NCI-H510A (cell line): Measurements from ENCODE around the gene VWA5B1.
"Not testable (repeated sequence)": the region's sequence is repeated elsewhere in the genome, so short reads cannot be mapped to it uniquely, and the experiment has no call there.

Experiments
- DNase-seq: peaks from one replicate; lab custom pipeline; 2025; lab: John Stamatoyannopoulos, UW

VWA5B1 gene

GRCh38 chr1:20279509-20279908 is 11.2 kb upstream of the VWA5B1 start:
- no peak for DNase-seq

- DNase-seq, result no peak
Measured at GRCh38 chr1:20280341-20280740, 10.3 kb upstream of the VWA5B1 start.

- no peak for DNase-seq
Measured at GRCh38 chr1:20280906-20281305, 9.8 kb upstream of the VWA5B1 start.

GRCh38 chr1:20281801-20282200 is 8.9 kb upstream of the VWA5B1 start:
- no peak for DNase-seq

GRCh38 chr1:20282533-20282932 is 8.1 kb upstream of the VWA5B1 start:
- no peak for DNase-seq

- DNase-seq, result no peak
Measured at GRCh38 chr1:20284046-20284445, 6.6 kb upstream of the VWA5B1 start.

GRCh38 chr1:20284625-20285024 is 6.0 kb upstream of the VWA5B1 start:
- no peak for DNase-seq

GRCh38 chr1:20285510-20285909 is 5.2 kb upstream of the VWA5B1 start:
- no peak for DNase-seq

GRCh38 chr1:20287696-20288095 is 3.0 kb upstream of the VWA5B1 start:
- not testable (repeated sequence) for DNase-seq

- DNase-seq, result no peak
Measured at GRCh38 chr1:20291645-20292084, 990 bp downstream of the VWA5B1 start.

GRCh38 chr1:20298626-20299025 is 8.0 kb downstream of the VWA5B1 start:
- DNase-seq, result no peak

GRCh38 chr1:20301463-20302107 is 10.9 kb downstream of the VWA5B1 start:
- no peak for DNase-seq

GRCh38 chr1:20302108-20302471 is 11.4 kb downstream of the VWA5B1 start:
- DNase-seq, result no peak

- no peak for DNase-seq
Measured at GRCh38 chr1:20307026-20307425, 16.4 kb downstream of the VWA5B1 start.

GRCh38 chr1:20308569-20308968 is 17.9 kb downstream of the VWA5B1 start:
- no peak for DNase-seq

- no peak for DNase-seq
Measured at GRCh38 chr1:20311289-20311688, 20.6 kb downstream of the VWA5B1 start.

GRCh38 chr1:20312310-20312709 is 21.6 kb downstream of the VWA5B1 start:
- DNase-seq, result no peak

GRCh38 chr1:20312818-20313217 is 22.1 kb downstream of the VWA5B1 start:
- no peak for DNase-seq

GRCh38 chr1:20317471-20317870 is 26.8 kb downstream of the VWA5B1 start:
- DNase-seq, result no peak

- no peak for DNase-seq
Measured at GRCh38 chr1:20318521-20318920, 27.8 kb downstream of the VWA5B1 start.

GRCh38 chr1:20318971-20319370 is 28.3 kb downstream of the VWA5B1 start:
- DNase-seq, result no peak

- DNase-seq, result no peak
Measured at GRCh38 chr1:20319456-20320220, 29.0 kb downstream of the VWA5B1 start.

GRCh38 chr1:20320704-20321103 is 30.0 kb downstream of the VWA5B1 start:
- no peak for DNase-seq

GRCh38 chr1:20321573-20321972 is 30.9 kb downstream of the VWA5B1 start:
- DNase-seq, result no peak
